ENCODE data around the gene ITGB1.
"Not testable (repeated sequence)": the region's sequence is repeated elsewhere in the genome, so short reads cannot be mapped to it uniquely, and the experiment has no call there.

ITGB1 gene

GRCh38 chr10:32980242-32980557, 22.2 kb upstream of the ITGB1 start:
- no peak for FAIRE-seq

- not testable (repeated sequence) for FAIRE-seq
Observed at GRCh38 chr10:32979719-32980118, 21.7 kb upstream of the ITGB1 start.

GRCh38 chr10:32979041-32979440, 21.0 kb upstream of the ITGB1 start:
- no peak for FAIRE-seq

GRCh38 chr10:32977846-32978809, 20.1 kb upstream of the ITGB1 start:
- FAIRE-seq: peak; percentile 61

- FAIRE-seq: no peak
Observed at GRCh38 chr10:32976338-32976737, 18.3 kb upstream of the ITGB1 start.

- FAIRE-seq: no peak
Observed at GRCh38 chr10:32972929-32973328, 14.9 kb upstream of the ITGB1 start.

- FAIRE-seq: peak; percentile 49
Observed at GRCh38 chr10:32972460-32972859, 14.4 kb upstream of the ITGB1 start.

- no peak for FAIRE-seq
Observed at GRCh38 chr10:32971536-32972091, 13.6 kb upstream of the ITGB1 start.

GRCh38 chr10:32970910-32971309, 12.9 kb upstream of the ITGB1 start:
- FAIRE-seq: no peak

- no peak for FAIRE-seq
Observed at GRCh38 chr10:32964270-32964669, 6.2 kb upstream of the ITGB1 start.

- no peak for FAIRE-seq
Observed at GRCh38 chr10:32963096-32963495, 5.1 kb upstream of the ITGB1 start.

- no peak for FAIRE-seq
Observed at GRCh38 chr10:32962521-32962920, 4.5 kb upstream of the ITGB1 start.

GRCh38 chr10:32961895-32962369, 3.9 kb upstream of the ITGB1 start:
- FAIRE-seq: peak; percentile 48

- no peak for FAIRE-seq
Observed at GRCh38 chr10:32961343-32961894, 3.4 kb upstream of the ITGB1 start.

- FAIRE-seq: no peak
Observed at GRCh38 chr10:32960022-32960421, 2.0 kb upstream of the ITGB1 start.

GRCh38 chr10:32959006-32959920, 1.2 kb upstream of the ITGB1 start:
- no peak for FAIRE-seq

- no peak for FAIRE-seq
Observed at GRCh38 chr10:32957341-32958084, 517 bp downstream of the ITGB1 start.

- FAIRE-seq: no peak
Observed at GRCh38 chr10:32956365-32957197, 1.4 kb downstream of the ITGB1 start.

- FAIRE-seq: no peak
Observed at GRCh38 chr10:32955790-32956189, 2.2 kb downstream of the ITGB1 start.

GRCh38 chr10:32955299-32955772, 2.7 kb downstream of the ITGB1 start:
- no peak for FAIRE-seq
